ENCODE results near the gene LMOD1. TPM values are rescaled to one million over a fixed set of nuclear protein-coding genes. Genes with fewer than 3 reads are reported as not detected.
"Not testable (repeated sequence)": the region's sequence is repeated elsewhere in the genome, so short reads cannot be mapped to it uniquely, and the experiment has no call there.

Gene LMOD1
- total RNA-seq, 1 experiment from 2014 or later = not detected

- H3K4me3 ChIP-seq (ENCODE audit: low read length) = peak within 1 kb of the TSS; percentile 74
- peaks cover 21% of the 10 kb centered on the region for H3K4me1 ChIP-seq (ENCODE audit: low read length)
- peak within 1 kb of the TSS; percentile 80 for H3K4me2 ChIP-seq (ENCODE audit: low read depth, low read length, poor library complexity, severe bottlenecking)
- peak within 1 kb of the TSS; percentile 61 for H3K27ac ChIP-seq (ENCODE audit: low read length)
- H4K20me1 ChIP-seq (ENCODE audit: insufficient read depth, low read depth, low read length) = no peaks in the 10 kb centered on the region
- no peaks in the 10 kb centered on the region for H3K27me3 ChIP-seq (ENCODE audit: low read length)
- H3K79me2 ChIP-seq (ENCODE audit: low read length) = peaks cover 46% of the 10 kb centered on the region
- H3K36me3 ChIP-seq (ENCODE audit: insufficient read depth, low read length) = no peaks in the 10 kb centered on the region
- no peaks in the 10 kb centered on the region for H3K9me2 ChIP-seq (replicated peaks; ENCODE audit: insufficient read depth, low read length)
- peak within 1 kb of the TSS; percentile 95 for H3K9ac ChIP-seq (ENCODE audit: low read length)
- peak; percentile 85 for DNase-seq
- H2AFZ ChIP-seq (ENCODE audit: low read length) = peak within 1 kb of the TSS; percentile 95
- H3K9me3 ChIP-seq (ENCODE audit: low read length) = no peaks in the 10 kb centered on the region
Observed at GRCh38 chr1:201982623-201983379, 36.5 kb upstream of the LMOD1 start, which contains the start of gene RNPEP. TSS of gene RNPEP (plus strand) at chr1:201982648. CDS start at chr1:201982667, 19 bp downstream.

- Histone ChIP-seq H3K4me1 (ENCODE audit: low read length) (peaks cover 21% of the 10 kb centered on the region), H3K4me3 (ENCODE audit: low read length) (peak overlapping the region; percentile 74), H3K9me3 (ENCODE audit: low read length) (no peaks in the 10 kb centered on the region), H3K27ac (ENCODE audit: low read length) (peak overlapping the region; percentile 61; the same call in 1 of the 2 replicates), H4K20me1 (ENCODE audit: insufficient read depth, low read depth, low read length) (no peaks in the 10 kb centered on the region), H3K79me2 (ENCODE audit: low read length) (peaks cover 46% of the 10 kb centered on the region), H3K36me3 (ENCODE audit: insufficient read depth, low read length) (no peaks in the 10 kb centered on the region), H3K4me2 (ENCODE audit: low read depth, low read length, poor library complexity, severe bottlenecking) (peak overlapping the region; percentile 80), H3K27me3 (ENCODE audit: low read length) (no peaks in the 10 kb centered on the region), H3K9ac (ENCODE audit: low read length) (peak overlapping the region; percentile 95), H2AFZ (ENCODE audit: low read length) (peak overlapping the region; percentile 95), H3K9me2 (replicated peaks; ENCODE audit: insufficient read depth, low read length) (no peaks in the 10 kb centered on the region)
- DNase-seq = peak; percentile 81
Observed at GRCh38 chr1:201982082-201982622, 35.8 kb upstream of the LMOD1 start.

- Histone ChIP-seq H3K9ac (ENCODE audit: low read length) (no peak overlapping the region), H2AFZ (ENCODE audit: low read length) (no peak overlapping the region), H3K79me2 (ENCODE audit: low read length) (no peaks in the 10 kb centered on the region; the same call in 1 of the 2 replicates), H3K4me3 (ENCODE audit: low read length) (no peak overlapping the region), H3K9me3 (ENCODE audit: low read length) (no peaks in the 10 kb centered on the region), H3K36me3 (ENCODE audit: insufficient read depth, low read length) (peaks cover 32% of the 10 kb centered on the region), H3K9me2 (replicated peaks; ENCODE audit: insufficient read depth, low read length) (no peaks in the 10 kb centered on the region), H3K4me2 (ENCODE audit: low read depth, low read length, poor library complexity, severe bottlenecking) (no peak overlapping the region), H3K4me1 (ENCODE audit: low read length) (peaks cover 3% of the 10 kb centered on the region; the same call in 1 of the 2 replicates), H3K27ac (ENCODE audit: low read length) (no peak overlapping the region), H3K27me3 (ENCODE audit: low read length) (no peaks in the 10 kb centered on the region), H4K20me1 (ENCODE audit: insufficient read depth, low read depth, low read length) (0 out of 2 replicates have a peak, but pooled peaks cover 19% of the 10 kb centered on the region)
- DNase-seq = no peak
Observed at GRCh38 chr1:201970334-201971159, 24.2 kb upstream of the LMOD1 start.

- H3K4me1 ChIP-seq (ENCODE audit: low read length) = peaks cover 3% of the 10 kb centered on the region; the same call in 1 of the 2 replicates
Observed at GRCh38 chr1:201968202-201968925, 22.0 kb upstream of the LMOD1 start.

GRCh38 chr1:201966171-201966570 is 19.8 kb upstream of the LMOD1 start:
- Histone ChIP-seq H3K4me2 (ENCODE audit: low read depth, low read length, poor library complexity, severe bottlenecking) (no peak overlapping the region), H3K79me2 (ENCODE audit: low read length) (peaks cover 5% of the 10 kb centered on the region), H3K4me3 (ENCODE audit: low read length) (no peak overlapping the region), H4K20me1 (ENCODE audit: insufficient read depth, low read depth, low read length) (peaks cover 24% of the 10 kb centered on the region), H3K9ac (ENCODE audit: low read length) (no peak overlapping the region), H3K9me2 (replicated peaks; ENCODE audit: insufficient read depth, low read length) (no peaks in the 10 kb centered on the region), H3K9me3 (ENCODE audit: low read length) (no peaks in the 10 kb centered on the region), H3K27ac (ENCODE audit: low read length) (no peak overlapping the region), H3K27me3 (ENCODE audit: low read length) (no peaks in the 10 kb centered on the region), H3K36me3 (ENCODE audit: insufficient read depth, low read length) (peaks cover 54% of the 10 kb centered on the region), H2AFZ (ENCODE audit: low read length) (no peak overlapping the region), H3K4me1 (ENCODE audit: low read length) (no peaks in the 10 kb centered on the region)
- DNase-seq = no peak

More at GRCh38 chr1:201968202-201968925, 22.0 kb upstream of the LMOD1 start:
- Histone ChIP-seq H2AFZ (ENCODE audit: low read length) (no peak overlapping the region), H3K9me3 (ENCODE audit: low read length) (no peaks in the 10 kb centered on the region), H3K4me3 (ENCODE audit: low read length) (no peak overlapping the region), H3K9me2 (replicated peaks; ENCODE audit: insufficient read depth, low read length) (no peaks in the 10 kb centered on the region), H3K36me3 (ENCODE audit: insufficient read depth, low read length) (peaks cover 46% of the 10 kb centered on the region), H3K4me2 (ENCODE audit: low read depth, low read length, poor library complexity, severe bottlenecking) (no peak overlapping the region), H3K9ac (ENCODE audit: low read length) (no peak overlapping the region), H3K27me3 (ENCODE audit: low read length) (no peaks in the 10 kb centered on the region), H4K20me1 (ENCODE audit: insufficient read depth, low read depth, low read length) (0 out of 2 replicates have a peak, but pooled peaks cover 19% of the 10 kb centered on the region), H3K79me2 (ENCODE audit: low read length) (no peaks in the 10 kb centered on the region; the same call in 1 of the 2 replicates), H3K27ac (ENCODE audit: low read length) (no peak overlapping the region)
- DNase-seq = no peak

GRCh38 chr1:201964261-201964660 is 17.9 kb upstream of the LMOD1 start:
- no peaks in the 10 kb centered on the region for H3K9me2 ChIP-seq (replicated peaks; ENCODE audit: insufficient read depth, low read length)
- H3K27ac ChIP-seq (ENCODE audit: low read length) = no peak overlapping the region
- H3K4me2 ChIP-seq (ENCODE audit: low read depth, low read length, poor library complexity, severe bottlenecking) = no peak overlapping the region
- no peak for DNase-seq
- H3K36me3 ChIP-seq (ENCODE audit: insufficient read depth, low read length) = peaks cover 44% of the 10 kb centered on the region
- no peak overlapping the region for H3K4me3 ChIP-seq (ENCODE audit: low read length)
- H2AFZ ChIP-seq (ENCODE audit: low read length) = no peak overlapping the region
- H3K27me3 ChIP-seq (ENCODE audit: low read length) = no peaks in the 10 kb centered on the region
- peaks cover 10% of the 10 kb centered on the region for H3K79me2 ChIP-seq (ENCODE audit: low read length)
- no peaks in the 10 kb centered on the region for H3K9me3 ChIP-seq (ENCODE audit: low read length)
- H4K20me1 ChIP-seq (ENCODE audit: insufficient read depth, low read depth, low read length) = peaks cover 12% of the 10 kb centered on the region
- H3K9ac ChIP-seq (ENCODE audit: low read length) = no peak overlapping the region
- H3K4me1 ChIP-seq (ENCODE audit: low read length) = no peaks in the 10 kb centered on the region

- not testable (repeated sequence) for H4K20me1 ChIP-seq (ENCODE audit: insufficient read depth, low read depth, low read length); H3K4me2 ChIP-seq (ENCODE audit: low read depth, low read length, poor library complexity, severe bottlenecking); H3K9me3 ChIP-seq (ENCODE audit: low read length); H3K9ac ChIP-seq (ENCODE audit: low read length); H3K4me1 ChIP-seq (ENCODE audit: low read length); H3K27me3 ChIP-seq (ENCODE audit: low read length); H3K27ac ChIP-seq (ENCODE audit: low read length); H3K4me3 ChIP-seq (ENCODE audit: low read length); DNase-seq; H2AFZ ChIP-seq (ENCODE audit: low read length); H3K9me2 ChIP-seq (replicated peaks; ENCODE audit: insufficient read depth, low read length)
- H3K79me2 ChIP-seq (ENCODE audit: low read length) = peaks cover 25% of the 10 kb centered on the region
- H3K36me3 ChIP-seq (ENCODE audit: insufficient read depth, low read length) = peaks cover 45% of the 10 kb centered on the region
Observed at GRCh38 chr1:201962382-201962781, 16.0 kb upstream of the LMOD1 start.
